ENCODE measurements around the gene ERRFI1.

The ERRFI1 gene

GRCh38 chr1:8043621-8044020 is 17.5 kb upstream of the ERRFI1 start:
- no peak for DNase-seq (ENCODE audit: low read depth)

- DNase-seq (ENCODE audit: low read depth): no peak
These were observed 16.0 kb upstream of the ERRFI1 start for GRCh38 chr1:8042134-8042533.

- DNase-seq (ENCODE audit: low read depth): no peak
These were observed 14.5 kb upstream of the ERRFI1 start for GRCh38 chr1:8040586-8040985.

GRCh38 chr1:8039071-8039470 is 13.0 kb upstream of the ERRFI1 start:
- no peak for DNase-seq (ENCODE audit: low read depth)

- no peak for DNase-seq (ENCODE audit: low read depth)
These were observed 9.2 kb upstream of the ERRFI1 start for GRCh38 chr1:8035289-8035688.

GRCh38 chr1:8033322-8033721 is 7.2 kb upstream of the ERRFI1 start:
- DNase-seq (ENCODE audit: low read depth): no peak

- DNase-seq (ENCODE audit: low read depth): no peak
These were observed 6.3 kb upstream of the ERRFI1 start for GRCh38 chr1:8032366-8032910.

GRCh38 chr1:8031176-8031785 is 5.2 kb upstream of the ERRFI1 start:
- DNase-seq (ENCODE audit: low read depth): no peak

- no peak for DNase-seq (ENCODE audit: low read depth)
These were observed 2.4 kb upstream of the ERRFI1 start for GRCh38 chr1:8028571-8028910.

- DNase-seq (ENCODE audit: low read depth): no peak
These were observed 1.9 kb upstream of the ERRFI1 start for GRCh38 chr1:8027748-8028570.

- no peak for DNase-seq (ENCODE audit: low read depth)
These were observed 1.1 kb upstream of the ERRFI1 start for GRCh38 chr1:8026976-8027747.

- no peak for DNase-seq (ENCODE audit: low read depth)
These were observed 401 bp downstream of the ERRFI1 start for GRCh38 chr1:8025671-8026144.

- DNase-seq (ENCODE audit: low read depth): no peak
These were observed 943 bp downstream of the ERRFI1 start for GRCh38 chr1:8025061-8025670.

- no peak for DNase-seq (ENCODE audit: low read depth)
These were observed 1.8 kb downstream of the ERRFI1 start for GRCh38 chr1:8024329-8024728.

GRCh38 chr1:8023995-8024313 is 2.2 kb downstream of the ERRFI1 start:
- DNase-seq (ENCODE audit: low read depth): no peak

GRCh38 chr1:8023287-8023994 is 2.7 kb downstream of the ERRFI1 start:
- DNase-seq (ENCODE audit: low read depth): no peak

GRCh38 chr1:8022395-8023286 is 3.5 kb downstream of the ERRFI1 start:
- no peak for DNase-seq (ENCODE audit: low read depth)

- no peak for DNase-seq (ENCODE audit: low read depth)
These were observed 4.3 kb downstream of the ERRFI1 start for GRCh38 chr1:8021676-8022266.

- DNase-seq (ENCODE audit: low read depth): no peak
These were observed 6.1 kb downstream of the ERRFI1 start for GRCh38 chr1:8020032-8020431.

- DNase-seq (ENCODE audit: low read depth): no peak
These were observed 6.9 kb downstream of the ERRFI1 start for GRCh38 chr1:8019229-8019620.
